H1 (cell line): ENCODE measurements around the gene WDR44.

Experiments used
- CTCF ChIP-seq, 3 experiments: IDR thresholded peaks; 1 replicate in 2 of 3; 2 replicates in 1 of 3; pipeline versions ENCODE4 v1.5.1 to v1.6.1; 2011; ENCODE audit warnings: low read length in 3 of 3, mild to moderate bottlenecking in 3 of 3, inconsistent platforms in 2 of 3, low read depth in 1 of 3, moderate library complexity in 1 of 3; ENCODE audit not compliant: insufficient read depth in 1 of 3; ENCODE audit errors: control extremely low read depth in 1 of 3
- EZH2 ChIP-seq: fragments of 200-600 bp; sonication (generic); IDR thresholded peaks from 2 replicates; pipeline ENCODE4 v1.7.1; 2012; ENCODE audit warnings: low read depth, mild to moderate bottlenecking, moderate library complexity, low read length, inconsistent platforms; ENCODE audit not compliant: severe bottlenecking
- KDM1A ChIP-seq: fragments of 200-600, 300-600 bp; sonication (generic); IDR thresholded peaks from 2 replicates; pipeline ENCODE4 v1.7.1; 2016; ENCODE audit warnings: mild to moderate bottlenecking, low read length, borderline replicate concordance
- SIN3A ChIP-seq, 2 experiments: IDR thresholded peaks in 1 of 2; conservative IDR thresholded peaks in 1 of 2; 2 replicates each; pipeline ENCODE4 v1.6.1; 2011 to 2012; ENCODE audit warnings: low read length in 2 of 2, improper control_type of control experiment in 1 of 2, low read depth in 1 of 2, mild to moderate bottlenecking in 1 of 2

- no peak for TF ChIP-seq CTCF (IDR thresholded peaks at IDR 0.05; ENCODE audit: control extremely low read depth in 1 of 3, insufficient read depth in 1 of 3, low read depth in 1 of 3, low read length in 3 of 3)
- no peak for TF ChIP-seq SIN3A (conservative IDR thresholded peaks at IDR 0.05 in 1 of 2, IDR thresholded peaks at IDR 0.05 in 1 of 2; ENCODE audit: low read depth in 1 of 2, low read length in 2 of 2)
- TF ChIP-seq KDM1A, result no peak
- TF ChIP-seq EZH2, result no peak
These were observed 25.2 kb downstream of the WDR44 start for GRCh38 chrX:118370921-118371624.
